HG03103 (cell line): Measurements from ENCODE around the gene SFTPB.
"Not testable (repeated sequence)": the region's sequence is repeated elsewhere in the genome, so short reads cannot be mapped to it uniquely, and the experiment has no call there.

ENCODE experiments used
- ATAC-seq: cut with Tn5 transposase; IDR thresholded peaks from one replicate; pipeline ENCODE4 v1.9.1; 2021; ENCODE audit warnings: low read depth; ENCODE audit not compliant: unreplicated experiment

Gene SFTPB

DNA sequence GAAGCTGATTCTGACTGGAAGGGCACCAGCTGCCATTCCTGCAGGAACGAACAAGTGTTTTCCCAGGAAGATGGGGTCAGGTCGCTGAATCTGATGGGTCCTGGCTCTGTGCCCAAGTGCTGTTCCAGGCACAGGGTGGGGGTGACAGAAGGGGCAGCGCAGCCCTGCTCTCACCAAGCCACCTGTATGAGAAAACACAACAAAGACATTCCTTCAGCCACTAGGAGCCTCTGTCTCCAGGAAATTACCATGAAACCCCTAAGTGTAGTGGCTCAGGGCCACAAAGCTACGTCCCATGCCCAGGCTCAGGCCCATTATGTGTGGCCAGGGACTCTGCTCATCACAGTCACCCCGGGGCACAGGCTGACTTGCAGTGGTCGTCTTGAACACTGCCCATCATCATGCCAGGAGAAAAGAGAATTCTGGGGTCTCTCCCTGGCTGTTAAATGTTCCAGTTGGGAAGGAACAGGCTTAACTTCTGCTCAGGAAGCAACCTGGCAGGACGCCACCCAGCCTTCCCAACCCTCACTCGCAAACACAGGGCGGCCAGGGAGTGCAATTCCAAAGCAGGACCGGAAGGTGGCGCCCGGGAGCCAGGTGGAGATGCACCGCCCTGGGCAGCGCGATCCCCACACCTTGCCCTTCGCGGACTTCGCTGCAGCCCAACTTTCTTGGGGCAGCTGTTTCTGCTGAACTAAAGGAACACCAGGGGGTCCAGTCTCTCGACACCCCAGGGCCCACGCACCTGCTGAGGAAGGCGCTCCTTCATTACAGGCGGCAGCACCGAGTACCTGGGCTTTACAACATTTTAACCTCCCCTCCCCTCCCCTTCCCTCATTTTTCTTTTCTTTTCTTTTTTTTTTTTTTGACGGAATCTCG lies 11.0 kb upstream of the SFTPB start:
- ATAC-seq: peak; percentile 63

DNA sequence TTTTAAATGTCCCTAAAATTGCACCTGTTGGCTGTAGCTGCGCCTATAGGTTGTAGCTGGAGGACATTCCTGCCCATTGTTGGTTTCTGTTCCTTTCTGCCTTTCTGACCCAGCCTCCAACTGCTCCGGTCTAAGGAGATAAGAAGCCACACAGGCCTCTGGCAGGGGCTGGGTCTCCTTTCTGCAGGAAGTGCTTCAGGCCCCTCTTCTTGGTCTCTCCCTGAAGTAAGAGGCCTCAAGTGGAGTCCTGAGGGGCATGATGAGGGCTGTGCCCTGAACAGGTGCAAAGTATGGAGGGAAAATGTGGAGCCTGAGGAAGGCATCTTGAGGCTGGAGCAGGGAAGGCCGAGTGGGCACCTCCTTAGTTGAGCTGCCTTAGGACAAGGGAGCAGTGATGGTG lies 10.4 kb upstream of the SFTPB start:
- ATAC-seq: no peak

DNA sequence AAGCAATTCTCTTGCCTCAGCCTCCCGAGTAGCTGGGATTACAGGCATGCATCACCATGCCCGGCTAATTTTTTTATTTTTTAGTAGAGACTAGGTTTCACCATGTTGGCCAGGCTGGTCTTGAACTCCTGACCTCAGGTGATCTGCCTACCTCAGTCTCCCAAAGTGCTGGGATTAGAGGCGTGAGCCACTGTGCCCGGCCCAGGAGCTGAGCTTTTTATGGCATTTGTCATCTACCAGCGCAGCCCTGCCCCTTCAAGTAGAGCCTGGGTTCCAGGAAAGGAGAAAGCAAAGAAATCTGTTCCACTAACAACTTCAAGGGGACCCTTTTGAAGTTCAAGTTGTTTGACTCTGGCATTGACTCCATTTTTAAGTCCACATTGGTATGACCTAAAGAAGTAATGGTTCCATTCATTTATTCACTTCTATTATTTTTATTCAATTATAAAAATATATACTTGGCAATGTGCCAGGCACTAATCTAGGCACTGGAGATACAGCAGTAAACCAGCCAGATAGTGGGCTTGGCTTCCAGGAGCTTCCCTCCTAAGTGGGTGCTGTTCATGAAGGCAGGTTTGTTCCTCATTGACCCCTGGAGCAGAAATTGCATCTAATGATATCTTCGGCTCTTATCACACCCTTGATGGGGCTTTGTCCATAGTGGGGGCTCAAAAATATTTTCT lies 8.0 kb upstream of the SFTPB start:
- no peak for ATAC-seq

DNA sequence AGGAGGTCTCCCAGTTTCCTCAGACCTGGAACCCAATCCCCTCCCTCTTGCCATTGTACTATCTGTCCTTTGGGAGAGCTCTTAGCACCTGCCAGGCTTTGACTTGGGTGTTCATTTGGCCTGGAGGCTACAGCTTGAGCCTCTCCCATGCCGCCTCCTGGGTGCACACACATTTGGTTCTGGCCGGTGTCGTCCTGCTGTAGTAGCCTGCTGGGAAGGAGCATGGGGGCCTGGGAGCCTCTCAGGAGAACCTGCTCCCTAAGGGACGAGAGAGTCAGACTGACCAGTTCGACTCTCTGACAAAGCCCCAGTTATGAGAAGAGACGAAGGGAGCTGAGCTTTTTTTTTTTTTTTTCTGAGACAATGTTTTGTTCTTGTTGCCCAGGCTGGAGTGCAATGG lies 7.4 kb upstream of the SFTPB start:
- no peak for ATAC-seq

DNA sequence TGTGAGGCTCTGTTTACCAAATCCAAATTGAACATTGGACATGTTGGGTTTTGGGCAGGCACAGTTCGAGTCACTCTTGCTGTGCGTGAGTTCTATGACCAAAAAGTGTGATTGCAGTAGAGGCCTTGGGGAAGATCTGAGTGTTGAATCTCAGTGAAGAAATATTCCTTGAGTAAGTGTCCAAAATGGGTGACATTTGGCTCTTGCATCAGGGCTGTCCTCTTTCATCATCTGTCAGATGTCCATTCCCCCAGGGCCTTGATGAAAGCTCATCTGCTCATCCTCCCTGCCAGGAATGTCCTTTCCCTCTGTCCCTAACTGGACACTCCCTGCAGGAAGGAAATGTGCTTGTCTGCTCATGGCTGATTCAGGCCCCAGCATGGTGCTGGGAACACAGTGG lies 6.4 kb upstream of the SFTPB start:
- no peak for ATAC-seq

- ATAC-seq: no peak
Observed at GRCh38 chr2:85673716-85674375, 5.8 kb upstream of the SFTPB start.

- no peak for ATAC-seq
Observed at GRCh38 chr2:85672456-85672855, 4.5 kb upstream of the SFTPB start.

- ATAC-seq: not testable (repeated sequence)
Observed at GRCh38 chr2:85670416-85670815, 2.4 kb upstream of the SFTPB start.

- ATAC-seq: no peak
Observed at GRCh38 chr2:85669549-85669948, 1.6 kb upstream of the SFTPB start.

GRCh38 chr2:85668857-85669142 lies 801 bp upstream of the SFTPB start:
- ATAC-seq: no peak

DNA sequence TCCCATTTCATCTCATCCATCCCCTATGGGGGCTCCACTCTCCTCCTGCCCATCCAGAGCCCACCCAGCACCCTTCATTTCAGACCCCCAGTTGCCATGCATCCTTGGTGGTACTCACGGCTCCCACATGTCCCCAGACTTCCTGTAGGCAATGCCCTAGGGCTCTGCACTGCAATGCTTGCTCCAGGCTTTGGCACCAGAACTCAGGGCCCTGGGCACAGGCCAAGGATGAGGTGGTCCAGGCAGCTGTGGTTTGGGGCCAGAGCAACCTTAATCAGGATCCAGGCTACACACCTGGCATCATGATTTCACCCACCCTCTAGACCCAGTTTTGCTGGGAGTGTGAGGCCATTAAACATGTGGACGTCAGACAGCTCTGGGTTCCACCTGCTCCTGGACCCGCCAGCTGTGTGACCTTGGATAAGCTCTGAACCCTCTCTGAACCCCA lies 414 bp downstream of the SFTPB start:
- no peak for ATAC-seq

GRCh38 chr2:85666435-85667316 lies 1.3 kb downstream of the SFTPB start:
- ATAC-seq: no peak

DNA sequence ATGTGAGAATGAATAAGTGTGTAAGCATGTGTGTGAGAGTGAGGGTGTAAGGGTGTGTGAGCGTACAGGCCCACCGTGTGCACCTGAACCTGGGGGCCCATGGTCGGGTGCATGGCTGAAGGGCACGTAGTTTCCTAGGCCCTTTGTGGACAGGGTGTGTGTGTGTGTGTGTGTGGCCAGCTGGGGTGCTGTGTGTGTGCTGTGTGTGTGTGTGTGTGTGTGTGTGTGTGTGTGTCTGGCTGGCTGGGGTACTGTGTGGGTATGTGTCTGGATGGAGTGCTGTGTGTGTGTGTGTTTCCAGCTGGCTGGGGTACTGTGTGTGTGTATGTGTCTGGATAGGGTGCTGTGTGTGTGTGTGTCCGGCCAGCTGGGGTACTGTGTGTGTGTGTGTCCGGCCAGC lies 2.0 kb downstream of the SFTPB start:
- ATAC-seq: no peak

GRCh38 chr2:85665264-85665937 lies 2.6 kb downstream of the SFTPB start:
- no peak for ATAC-seq

- no peak for ATAC-seq
Observed at GRCh38 chr2:85663594-85664565, 4.1 kb downstream of the SFTPB start.

DNA sequence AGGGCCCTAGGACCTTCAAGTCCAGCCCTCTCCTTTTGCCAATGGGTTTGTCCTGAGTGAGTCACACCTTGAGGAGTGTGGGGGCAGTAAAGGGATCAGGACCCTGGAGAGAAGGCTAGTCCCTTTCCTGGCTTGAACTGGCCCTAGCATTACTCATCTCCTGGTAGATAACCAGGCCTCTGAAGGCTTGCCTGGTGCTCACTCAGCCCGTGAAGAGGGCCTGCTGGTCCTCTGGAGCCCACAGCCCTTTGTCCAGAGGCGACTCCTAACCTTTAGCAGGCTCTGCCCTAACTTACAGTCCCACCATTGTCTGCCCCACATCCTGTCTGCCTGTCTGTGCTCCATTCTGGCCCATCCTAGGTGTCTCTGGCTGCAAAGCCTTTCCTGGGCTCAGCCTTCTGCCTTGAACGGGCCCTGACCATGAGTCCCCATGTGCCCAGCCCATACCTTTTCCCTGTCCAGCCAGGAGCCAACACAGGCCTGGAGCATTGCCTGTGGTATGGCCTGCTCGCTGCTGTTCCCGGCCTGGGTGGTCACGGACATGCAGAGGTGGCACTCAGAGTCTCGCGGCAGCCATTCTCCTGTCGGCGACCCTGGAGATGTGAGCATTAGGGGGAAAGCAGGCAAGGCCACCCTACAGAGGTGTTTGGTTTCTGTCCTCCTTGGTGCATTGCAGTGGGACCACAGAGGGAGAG lies 5.0 kb downstream of the SFTPB start:
- no peak for ATAC-seq

GRCh38 chr2:85661139-85661858 lies 6.7 kb downstream of the SFTPB start:
- ATAC-seq: no peak

GRCh38 chr2:85660725-85661124 lies 7.3 kb downstream of the SFTPB start:
- ATAC-seq: no peak
